ENCODE data around the gene CFAP20DC. TPM values are rescaled to one million over a fixed set of nuclear protein-coding genes. Genes with fewer than 3 reads are reported as not detected.
A peak's percentile ranks its signal among the peaks of the same experiment; 100 is the strongest.

Gene CFAP20DC
- total and polyA plus RNA-seq, 2 of the 13 experiments (the other 11 are each of a cell fraction or from before 2014, with no cell fraction given), result not detected

- no peaks in the 10 kb centered on the region for H3K9me3 ChIP-seq (ENCODE audit: low read length)
- no peak for TF ChIP-seq XRCC5 (optimal IDR thresholded peaks at IDR 0.05; ENCODE audit: low read length)
- TF ChIP-seq CREB1 (IDR thresholded peaks at IDR 0.05), result peak; percentile 69
- TF ChIP-seq CREB1 (CRISPR knock-in tag; IDR thresholded peaks at IDR 0.05), result no peak
- in situ Hi-C loops (cut with HindIII; ENCODE audit: extremely low pct_ligation_motif_present, low pct_unique_long_range_greater_than_20kb), result no loop called here
- H3K4me1 ChIP-seq (ENCODE audit: insufficient read depth, low read length), result no peaks in the 10 kb centered on the region
- no peak overlapping the region for H3K4me2 ChIP-seq (ENCODE audit: low read depth, low read length)
- H3K36me3 ChIP-seq (replicated peaks in 1 of 2; ENCODE audit: control insufficient read depth in 1 of 2, insufficient read depth in 2 of 2, low read length in 2 of 2), result no peaks in the 10 kb centered on the region
- no peaks in the 10 kb centered on the region; a peak in 1 of 5 replicates for H3K27me3 ChIP-seq (ENCODE audit: control insufficient read depth in 1 of 2, insufficient read depth in 2 of 2, low read length in 2 of 2)
- H3K79me2 ChIP-seq (ENCODE audit: insufficient read depth, low read length), result no peaks in the 10 kb centered on the region
- no peak for DNase-seq (ENCODE audit: low spot score)
- 27% methylated on average over 4 of the region's 4 CpGs for WGBS (ENCODE audit: low lambda C conversion rate)
- intact Hi-C loops (cut with micrococcal nuclease; ENCODE audit: unreplicated experiment), result no loop called here
- no peak for ATAC-seq
- H3K4me3 ChIP-seq (replicated peaks in 1 of 3; ENCODE audit: insufficient read depth in 1 of 3, low read depth in 2 of 3, low read length in 3 of 3), result no peak overlapping the region
- no peak overlapping the region for H2AFZ ChIP-seq (ENCODE audit: low read length)
- POLR2A ChIA-PET, result no interaction called here
- H3K9ac ChIP-seq (ENCODE audit: insufficient read depth, low read depth, low read length), result no peak overlapping the region
- CTCF ChIA-PET (ENCODE audit: low intra/inter-chr PET ratio, low total read pairs), result no interaction called here
- no peak for FAIRE-seq
- no TSS peak for BruUV-seq (replicated peaks)
- no peak overlapping the region for H3K27ac ChIP-seq (ENCODE audit: extremely low read length, insufficient read depth, low read length)
- no peaks in the 10 kb centered on the region for H4K20me1 ChIP-seq (ENCODE audit: insufficient read depth, low read length)
These were observed 51.2 kb downstream of the CFAP20DC start for GRCh38 chr3:58998476-58999117.

GRCh38 chr3:58996730-58997129 is 53.1 kb downstream of the CFAP20DC start:
- H4K20me1 ChIP-seq (ENCODE audit: insufficient read depth, low read length), result no peaks in the 10 kb centered on the region
- DNase-seq (ENCODE audit: low spot score) (no peak), FAIRE-seq (no peak), ATAC-seq (no peak)
- no peak overlapping the region for H3K4me3 ChIP-seq (replicated peaks in 1 of 3; ENCODE audit: insufficient read depth in 1 of 3, low read depth in 2 of 3, low read length in 3 of 3)
- H3K27ac ChIP-seq (ENCODE audit: extremely low read length, insufficient read depth, low read length), result no peak overlapping the region
- intact Hi-C loops (cut with micrococcal nuclease; ENCODE audit: unreplicated experiment) (no loop called here), in situ Hi-C loops (cut with HindIII; ENCODE audit: extremely low pct_ligation_motif_present, low pct_unique_long_range_greater_than_20kb) (no loop called here)
- H3K4me2 ChIP-seq (ENCODE audit: low read depth, low read length), result no peak overlapping the region
- no peaks in the 10 kb centered on the region for H3K9me3 ChIP-seq (ENCODE audit: low read length)
- H3K27me3 ChIP-seq (ENCODE audit: control insufficient read depth in 1 of 2, insufficient read depth in 2 of 2, low read length in 2 of 2), result no peaks in the 10 kb centered on the region; a peak in 1 of 5 replicates
- POLR2A ChIA-PET, result no interaction called here
- no peaks in the 10 kb centered on the region for H3K36me3 ChIP-seq (replicated peaks in 1 of 2; ENCODE audit: control insufficient read depth in 1 of 2, insufficient read depth in 2 of 2, low read length in 2 of 2)
- H3K4me1 ChIP-seq (ENCODE audit: insufficient read depth, low read length), result no peaks in the 10 kb centered on the region
- no peak overlapping the region for H3K9ac ChIP-seq (ENCODE audit: insufficient read depth, low read depth, low read length)
- WGBS (ENCODE audit: low lambda C conversion rate), result 62% methylated on average over 3 of the region's 5 CpGs
- no TSS peak for BruUV-seq (replicated peaks)
- CTCF ChIA-PET (ENCODE audit: low intra/inter-chr PET ratio, low total read pairs), result no interaction called here
- H3K79me2 ChIP-seq (ENCODE audit: insufficient read depth, low read length), result no peaks in the 10 kb centered on the region
- TF ChIP-seq ZNF260 (CRISPR knock-in tag; IDR thresholded peaks at IDR 0.05; ENCODE audit: borderline replicate concordance, low read depth), result no peak
- TF ChIP-seq PRPF4 (IDR thresholded peaks at IDR 0.05; ENCODE audit: low read depth, low read length, poor library complexity, severe bottlenecking), result no peak
- no peak for TF ChIP-seq ZNF672 (CRISPR knock-in tag; IDR thresholded peaks at IDR 0.05)
- TF ChIP-seq ZFP36L1 (CRISPR knock-in tag; IDR thresholded peaks at IDR 0.05), result no peak
- no peak for TF ChIP-seq FOXP1 (IDR thresholded peaks at IDR 0.05)
- no peak for TF ChIP-seq FOXP1 (CRISPR knock-in tag; IDR thresholded peaks at IDR 0.05)
- TF ChIP-seq ZNF484 (CRISPR knock-in tag; IDR thresholded peaks at IDR 0.05; ENCODE audit: borderline replicate concordance, low read depth), result no peak
- no peak for TF ChIP-seq FOXK2 (IDR thresholded peaks at IDR 0.05)
- no peak for TF ChIP-seq ZFYVE20 (CRISPR knock-in tag; IDR thresholded peaks at IDR 0.05; ENCODE audit: borderline replicate concordance, low read depth)
- no peak for TF ChIP-seq NR2C2 (CRISPR knock-in tag; IDR thresholded peaks at IDR 0.05; ENCODE audit: borderline replicate concordance)
- no peak overlapping the region for H2AFZ ChIP-seq (ENCODE audit: low read length)

Data from HepG2 (cell line).